AG04450 (cell line): ENCODE data around the gene PDK2. TPM values are rescaled to one million over a fixed set of nuclear protein-coding genes. Genes with fewer than 3 reads are reported as not detected.

Source experiments
- CTCF ChIA-PET: fragments of 300-600, 350-600 bp; formaldehyde crosslinking; extraction: SDS; loops from one replicate; lab custom pipeline; 2022; ENCODE audit warnings: antibody characterized with exemption, inconsistent platforms; lab: Charles Lee
- POLR2A ChIA-PET: fragments of 350-600 bp; formaldehyde crosslinking; extraction: SDS; loops from one replicate; lab custom pipeline; 2021; ENCODE audit warnings: antibody characterized with exemption, inconsistent platforms; lab: Yijun Ruan, JAX
- DNase-seq: peaks from one replicate; pipeline ENCODE4 v3.0.0-alpha.2; 2011; ENCODE audit warnings: low read depth, low spot score
- H3K27ac ChIP-seq: one replicate; pipeline ENCODE4 v1.5.1; 2012; ENCODE audit warnings: low read depth, low read length, control low read depth
- H3K27me3 ChIP-seq: one replicate; pipeline ENCODE4 v1.6.0; 2012; ENCODE audit warnings: low read length; ENCODE audit not compliant: control insufficient read depth, insufficient read depth
- H3K4me3 ChIP-seq: 2 replicates; pipeline ENCODE4 v1.5.1; 2011; ENCODE audit warnings: mild to moderate bottlenecking, low read depth, low read length, control low read depth
- H3K9me3 ChIP-seq: 2 replicates; pipeline ENCODE4 v1.5.1; 2012; ENCODE audit warnings: low read length; ENCODE audit not compliant: control insufficient read depth, insufficient read depth
- CTCF ChIP-seq: IDR thresholded peaks from 2 replicates; pipeline ENCODE4 v1.5.1; 2011; ENCODE audit warnings: low read depth, low read length, control low read depth, inconsistent platforms
- polyA minus RNA-seq: library from RNA; depleted of rRNA, polyadenylated mRNA; stranded (reverse); fragments of >200 nt; gene quantifications from 2 replicates; pipeline ENCODE4 v1.2.3, GENCODE V29; 2011; rRNA and poly(A)+ RNA removed
- polyA plus RNA-seq: library from polyadenylated mRNA; depleted of rRNA; stranded (reverse); fragments of >200 nt; gene quantifications from 2 replicates; pipeline ENCODE4 v1.2.3, GENCODE V29; 2011; rRNA removed

Gene PDK2
- 62.4 and 81.7 TPM in 2 replicates for polyA plus RNA-seq
- 87.6 and 106 TPM in 2 replicates for polyA minus RNA-seq

- no peak for TF ChIP-seq CTCF
- Histone ChIP-seq H3K27me3 (no peaks in the 10 kb centered on the region), H3K27ac (peak within 1 kb of the TSS; percentile 70), H3K4me3 (peak within 1 kb of the TSS; percentile 83), H3K9me3 (no peaks in the 10 kb centered on the region)
- POLR2A ChIA-PET, result interaction anchor here (1.0 to 1.5 kb wide), 3 partner anchors 17 to 107 kb away, joined by 4 to 7 read pairs (median 5); partner anchors contain the start of gene COL1A1
- DNase-seq, result peak; percentile 87
- CTCF ChIA-PET, result interaction anchor here (0.6 to 4.5 kb wide), 66 partner anchors 8 to 321 kb away, joined by 3 to 171 read pairs (median 7); partner anchors contain the start of genes DLX3, ITGA3, PPP1R9B and SGCA
Measured at GRCh38 chr17:50094753-50095619, at the start of gene PDK2. PDK2 (plus strand) TSS chr17:50095351; CDS start chr17:50095436, 85 bp downstream.

GRCh38 chr17:50046179-50046578 is 49.0 kb upstream of the PDK2 start:
- CTCF ChIA-PET, result interaction anchor here (1.2 to 1.8 kb wide), 2 partner anchors 41 to 48 kb away, joined by 3 to 5 read pairs; no protein-coding TSS in a partner anchor

GRCh38 chr17:50046667-50047066 is 48.5 kb upstream of the PDK2 start:
- Histone ChIP-seq H3K27ac (no peak overlapping the region), H3K27me3 (no peaks in the 10 kb centered on the region), H3K4me3 (no peak overlapping the region), H3K9me3 (no peaks in the 10 kb centered on the region; the same call in 1 of the 2 replicates)
- ChIA-PET POLR2A (interaction anchor here (1.4 kb wide), 1 partner anchor 16 kb away, joined by 6 read pairs; no protein-coding TSS in a partner anchor), CTCF (interaction anchor here (1.2 to 1.8 kb wide), 3 partner anchors 40 to 50 kb away, joined by 3 to 5 read pairs (median 3); no protein-coding TSS in a partner anchor)
- TF ChIP-seq CTCF, result no peak
- DNase-seq, result no peak

More at GRCh38 chr17:50046179-50046578, 49.0 kb upstream of the PDK2 start:
- POLR2A ChIA-PET, result interaction anchor here (0.6 to 0.7 kb wide), 2 partner anchors 12 to 19 kb away, joined by 3 to 5 read pairs; no protein-coding TSS in a partner anchor
- DNase-seq, result no peak
- H3K27me3 ChIP-seq, result no peaks in the 10 kb centered on the region
- H3K4me3 ChIP-seq, result no peak overlapping the region
- H3K27ac ChIP-seq, result no peak overlapping the region
- TF ChIP-seq CTCF, result no peak
- no peaks in the 10 kb centered on the region; the same call in 1 of the 2 replicates for H3K9me3 ChIP-seq

GRCh38 chr17:50047083-50047482 is 48.1 kb upstream of the PDK2 start:
- DNase-seq, result no peak
- ChIA-PET CTCF (interaction anchor here (1.4 to 1.6 kb wide), 2 partner anchors 47 to 51 kb away, joined by 3 to 9 read pairs; no protein-coding TSS in a partner anchor), POLR2A (interaction anchor here (1.4 kb wide), 1 partner anchor 17 kb away, joined by 6 read pairs; no protein-coding TSS in a partner anchor)
- H3K9me3 ChIP-seq, result no peaks in the 10 kb centered on the region; the same call in 1 of the 2 replicates
- peak overlapping the region; percentile 68 for H3K27ac ChIP-seq
- no peak for TF ChIP-seq CTCF
- H3K27me3 ChIP-seq, result no peaks in the 10 kb centered on the region
- no peak overlapping the region for H3K4me3 ChIP-seq
